Neural cell (in vitro differentiated cells): ENCODE data around the gene SYNGR4.

Experiments
- EP300 ChIP-seq: fragments of 450-650 bp; conservative IDR thresholded peaks from 2 replicates; pipeline ENCODE4 v1.6.1; 2014; ENCODE audit warnings: antibody characterized with exemption, mild to moderate bottlenecking, moderate library complexity; ENCODE audit not compliant: poor library complexity, severe bottlenecking
- EZH2 ChIP-seq: fragments of 200-600, 300-800 bp; shearing (Covaris generic), sonication (generic); IDR thresholded peaks from 2 replicates; pipeline ENCODE4 v1.6.1; 2014; ENCODE audit warnings: antibody characterized with exemption, low read length, borderline replicate concordance, mild to moderate bottlenecking; ENCODE audit not compliant: insufficient read depth, poor library complexity, severe bottlenecking
- POLR2AphosphoS5 ChIP-seq: IDR thresholded peaks from 2 replicates; pipeline ENCODE4 v1.6.1; 2012
- TF ChIP-seq, protein P1 (sequence below): fragments of 450-650 bp; IDR thresholded peaks from 2 replicates; pipeline ENCODE4 v1.5.1; 2014; ENCODE audit warnings: antibody characterized with exemption, mild to moderate bottlenecking, moderate library complexity; ENCODE audit not compliant: poor library complexity, severe bottlenecking
- TF ChIP-seq, protein P2 (sequence below): IDR thresholded peaks from 2 replicates; pipeline ENCODE4 v1.6.1; 2012; ENCODE audit warnings: borderline replicate concordance

DNA sequence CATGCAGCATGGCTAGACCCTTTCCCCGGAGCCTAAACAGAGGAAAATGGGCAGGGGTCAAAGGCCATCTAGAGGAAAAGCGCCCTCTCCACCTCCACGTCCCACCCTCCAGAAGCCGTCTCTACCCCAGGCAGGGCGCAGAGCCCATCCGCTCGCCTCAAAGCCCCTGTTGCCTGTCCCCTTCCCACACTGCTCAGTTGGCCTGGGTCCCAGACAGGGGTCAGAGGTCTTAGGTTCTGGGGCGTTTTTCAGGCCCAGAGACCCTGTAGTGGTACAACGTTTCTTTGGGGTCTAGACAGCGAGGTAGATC lies 712 bp upstream of the SYNGR4 start:
- TF ChIP-seq POLR2AphosphoS5 (no peak), EP300 (no peak), EZH2 (no peak)
- TF ChIP-seq, protein P1, sequence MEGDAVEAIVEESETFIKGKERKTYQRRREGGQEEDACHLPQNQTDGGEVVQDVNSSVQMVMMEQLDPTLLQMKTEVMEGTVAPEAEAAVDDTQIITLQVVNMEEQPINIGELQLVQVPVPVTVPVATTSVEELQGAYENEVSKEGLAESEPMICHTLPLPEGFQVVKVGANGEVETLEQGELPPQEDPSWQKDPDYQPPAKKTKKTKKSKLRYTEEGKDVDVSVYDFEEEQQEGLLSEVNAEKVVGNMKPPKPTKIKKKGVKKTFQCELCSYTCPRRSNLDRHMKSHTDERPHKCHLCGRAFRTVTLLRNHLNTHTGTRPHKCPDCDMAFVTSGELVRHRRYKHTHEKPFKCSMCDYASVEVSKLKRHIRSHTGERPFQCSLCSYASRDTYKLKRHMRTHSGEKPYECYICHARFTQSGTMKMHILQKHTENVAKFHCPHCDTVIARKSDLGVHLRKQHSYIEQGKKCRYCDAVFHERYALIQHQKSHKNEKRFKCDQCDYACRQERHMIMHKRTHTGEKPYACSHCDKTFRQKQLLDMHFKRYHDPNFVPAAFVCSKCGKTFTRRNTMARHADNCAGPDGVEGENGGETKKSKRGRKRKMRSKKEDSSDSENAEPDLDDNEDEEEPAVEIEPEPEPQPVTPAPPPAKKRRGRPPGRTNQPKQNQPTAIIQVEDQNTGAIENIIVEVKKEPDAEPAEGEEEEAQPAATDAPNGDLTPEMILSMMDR, result no peak
- TF ChIP-seq, protein P2, sequence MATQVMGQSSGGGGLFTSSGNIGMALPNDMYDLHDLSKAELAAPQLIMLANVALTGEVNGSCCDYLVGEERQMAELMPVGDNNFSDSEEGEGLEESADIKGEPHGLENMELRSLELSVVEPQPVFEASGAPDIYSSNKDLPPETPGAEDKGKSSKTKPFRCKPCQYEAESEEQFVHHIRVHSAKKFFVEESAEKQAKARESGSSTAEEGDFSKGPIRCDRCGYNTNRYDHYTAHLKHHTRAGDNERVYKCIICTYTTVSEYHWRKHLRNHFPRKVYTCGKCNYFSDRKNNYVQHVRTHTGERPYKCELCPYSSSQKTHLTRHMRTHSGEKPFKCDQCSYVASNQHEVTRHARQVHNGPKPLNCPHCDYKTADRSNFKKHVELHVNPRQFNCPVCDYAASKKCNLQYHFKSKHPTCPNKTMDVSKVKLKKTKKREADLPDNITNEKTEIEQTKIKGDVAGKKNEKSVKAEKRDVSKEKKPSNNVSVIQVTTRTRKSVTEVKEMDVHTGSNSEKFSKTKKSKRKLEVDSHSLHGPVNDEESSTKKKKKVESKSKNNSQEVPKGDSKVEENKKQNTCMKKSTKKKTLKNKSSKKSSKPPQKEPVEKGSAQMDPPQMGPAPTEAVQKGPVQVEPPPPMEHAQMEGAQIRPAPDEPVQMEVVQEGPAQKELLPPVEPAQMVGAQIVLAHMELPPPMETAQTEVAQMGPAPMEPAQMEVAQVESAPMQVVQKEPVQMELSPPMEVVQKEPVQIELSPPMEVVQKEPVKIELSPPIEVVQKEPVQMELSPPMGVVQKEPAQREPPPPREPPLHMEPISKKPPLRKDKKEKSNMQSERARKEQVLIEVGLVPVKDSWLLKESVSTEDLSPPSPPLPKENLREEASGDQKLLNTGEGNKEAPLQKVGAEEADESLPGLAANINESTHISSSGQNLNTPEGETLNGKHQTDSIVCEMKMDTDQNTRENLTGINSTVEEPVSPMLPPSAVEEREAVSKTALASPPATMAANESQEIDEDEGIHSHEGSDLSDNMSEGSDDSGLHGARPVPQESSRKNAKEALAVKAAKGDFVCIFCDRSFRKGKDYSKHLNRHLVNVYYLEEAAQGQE, result peak; percentile 78
